T-helper 9 cell (primary cell): Measurements from ENCODE around the gene QKI.
A peak's percentile ranks its signal among the peaks of the same experiment; 100 is the strongest.
"Not testable (repeated sequence)": the region's sequence is repeated elsewhere in the genome, so short reads cannot be mapped to it uniquely, and the experiment has no call there.

Experiments
- DNase-seq: peaks from one replicate; pipeline ENCODE4 v3.0.0-alpha.2; 2020
- total RNA-seq, 2 donors: gene quantifications; one replicate each; lab custom pipeline; 2026; lab: John Stamatoyannopoulos, UW

Gene QKI
- total RNA-seq: 76.2 to 96.3 reads per million in 2 donors

DNA sequence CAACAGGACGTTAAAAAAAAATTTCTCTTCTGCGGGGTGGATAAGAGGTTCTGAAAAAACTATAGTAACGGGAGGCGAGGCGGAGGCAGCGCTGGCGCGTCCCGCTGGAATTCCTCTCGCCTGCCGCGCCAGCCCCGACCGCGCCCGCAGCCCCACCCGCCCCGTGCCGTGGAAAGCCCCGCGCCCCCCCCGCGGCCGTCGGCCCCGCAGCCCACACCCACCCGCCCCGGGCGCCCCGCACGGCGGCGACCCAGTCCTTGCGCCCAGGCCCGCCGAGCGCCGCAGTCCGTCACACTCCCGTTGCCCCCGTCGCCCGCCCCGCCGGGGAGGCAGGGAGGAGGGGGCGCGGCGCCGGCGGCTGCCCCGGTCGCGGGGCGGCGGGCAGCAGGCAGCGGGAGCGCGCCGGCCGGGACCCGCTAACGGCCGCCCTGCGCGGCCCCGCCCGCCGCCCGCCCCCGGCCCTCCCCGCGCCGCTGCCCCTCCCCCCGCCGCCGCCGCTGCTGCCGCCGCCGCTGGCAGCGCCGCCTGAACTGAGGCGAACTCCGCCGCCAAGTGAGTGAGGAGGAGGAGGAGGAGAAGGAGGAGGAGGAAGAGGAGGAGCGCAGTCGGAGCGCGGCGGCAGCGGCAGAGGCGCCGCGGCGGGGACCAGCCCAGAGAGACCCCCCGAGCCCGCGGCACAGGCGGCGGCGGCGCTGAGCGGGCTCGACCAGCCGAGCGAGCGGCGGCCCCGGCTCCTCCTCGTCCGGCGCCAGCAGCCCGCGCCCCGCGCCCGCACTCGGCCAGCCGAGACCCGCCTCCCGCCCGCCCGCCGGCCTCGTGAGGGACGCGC lies at the start of gene QKI:
QKI (plus strand) TSS at position 602 of the 829 bp plus-strand sequence. CDS start 476 bp downstream, outside the sequence.
- DNase-seq: peak; percentile 78

DNA sequence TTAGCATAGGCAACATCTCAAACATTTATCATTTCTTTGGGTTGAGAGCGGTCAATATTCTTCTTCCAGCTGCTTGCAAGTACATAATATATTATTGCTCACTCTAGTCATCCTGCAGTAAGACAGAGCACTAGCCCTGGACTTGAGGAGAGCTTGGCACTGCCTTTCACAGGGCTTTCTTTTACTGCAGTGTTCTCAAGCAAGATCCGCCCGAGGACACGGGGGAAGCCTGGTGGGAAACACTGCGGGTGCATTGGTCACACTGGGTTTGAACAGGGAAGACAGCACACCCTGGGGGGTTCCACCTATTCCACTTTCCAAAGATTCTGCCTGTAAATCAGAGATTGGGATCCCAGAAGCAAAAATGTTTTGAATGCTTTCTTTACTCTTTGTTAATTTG lies 48.2 kb upstream of the QKI start:
- no peak for DNase-seq

DNA sequence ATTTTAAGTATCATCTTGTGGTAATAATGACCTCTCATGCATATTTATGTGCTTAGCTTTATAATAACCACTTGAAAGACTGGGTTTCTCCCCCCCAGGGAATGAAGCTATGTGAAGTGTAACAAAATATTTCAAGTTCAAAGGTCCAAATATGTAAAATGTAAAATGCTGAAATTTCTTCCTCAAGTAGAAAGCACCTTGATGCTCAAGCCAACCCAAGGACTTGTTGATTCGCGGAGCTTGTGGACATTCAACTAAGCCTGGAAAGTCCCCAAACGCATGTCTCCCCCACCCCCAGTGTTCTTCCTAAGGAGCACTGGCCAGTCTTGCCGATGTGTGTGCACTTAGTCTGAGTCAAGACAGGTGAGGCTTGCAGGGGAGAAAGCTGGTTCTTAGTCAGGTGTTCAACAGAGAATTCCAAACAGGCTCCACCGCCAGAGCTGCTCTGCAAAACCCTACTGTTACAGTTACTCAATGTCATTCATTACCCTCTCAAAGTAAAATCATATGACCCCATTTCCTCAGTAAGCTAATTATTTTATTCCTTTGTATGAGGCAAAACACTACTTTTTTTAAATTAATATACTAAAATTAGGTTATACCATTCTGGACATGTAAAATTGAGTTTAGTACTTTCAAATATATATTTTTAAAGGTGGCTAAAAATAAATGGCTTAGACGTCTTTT lies 46.9 kb upstream of the QKI start:
- no peak for DNase-seq

DNA sequence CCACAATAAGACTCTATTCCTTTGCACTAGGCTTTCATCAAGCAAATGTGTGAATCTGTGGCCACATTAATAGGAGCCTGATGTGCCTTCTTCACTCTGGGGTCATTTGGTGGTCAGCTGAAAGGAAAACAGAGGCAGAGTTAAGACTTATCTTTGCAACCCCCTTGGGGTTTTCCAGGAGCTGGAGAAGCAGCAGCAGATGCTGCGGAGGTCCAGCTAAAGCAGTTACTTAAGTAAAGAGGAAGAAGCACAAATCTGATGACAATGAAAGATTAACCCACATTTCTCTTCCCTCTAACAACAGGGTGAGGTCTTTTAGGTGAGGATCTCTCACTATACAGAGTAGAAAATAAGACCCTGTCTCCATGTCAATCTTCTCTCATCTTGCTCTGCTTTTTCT lies 45.4 kb upstream of the QKI start:
- DNase-seq: no peak

DNA sequence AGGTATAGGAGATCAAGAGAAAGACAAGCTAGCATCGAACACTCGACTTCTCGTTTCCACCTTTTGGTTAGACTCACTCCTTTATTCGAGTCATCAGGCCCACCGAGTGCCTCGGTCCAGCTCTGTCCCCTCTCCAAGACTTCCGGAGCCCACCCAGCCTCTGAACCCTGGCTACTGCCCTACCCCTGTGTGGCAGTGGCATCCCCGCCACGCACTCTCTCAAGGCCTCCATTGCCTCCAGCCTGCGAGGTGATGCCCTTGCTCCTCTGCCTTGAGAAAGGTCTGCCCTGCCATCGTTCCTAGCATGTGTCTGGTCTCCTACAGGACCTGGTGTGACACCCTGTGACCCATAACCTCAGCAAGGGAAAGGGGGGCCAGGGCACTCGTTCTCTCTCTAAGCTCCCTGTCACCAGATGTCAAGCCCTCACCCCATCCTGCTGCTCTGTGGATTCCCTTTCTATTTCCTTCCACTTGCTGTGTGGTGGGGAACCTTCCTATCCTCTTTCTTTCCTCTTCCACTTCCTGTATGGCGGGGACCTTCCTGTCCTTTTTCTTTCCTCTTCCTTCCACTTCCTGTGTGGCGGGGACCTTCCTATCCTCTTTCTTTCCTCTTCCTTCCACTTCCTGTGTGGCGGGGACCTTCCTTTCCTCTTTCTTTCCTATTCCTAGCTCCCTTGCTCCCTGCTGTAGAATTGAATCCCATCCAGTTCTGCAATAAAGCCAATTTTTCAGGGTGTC lies 44.7 kb upstream of the QKI start:
- no peak for DNase-seq

DNA sequence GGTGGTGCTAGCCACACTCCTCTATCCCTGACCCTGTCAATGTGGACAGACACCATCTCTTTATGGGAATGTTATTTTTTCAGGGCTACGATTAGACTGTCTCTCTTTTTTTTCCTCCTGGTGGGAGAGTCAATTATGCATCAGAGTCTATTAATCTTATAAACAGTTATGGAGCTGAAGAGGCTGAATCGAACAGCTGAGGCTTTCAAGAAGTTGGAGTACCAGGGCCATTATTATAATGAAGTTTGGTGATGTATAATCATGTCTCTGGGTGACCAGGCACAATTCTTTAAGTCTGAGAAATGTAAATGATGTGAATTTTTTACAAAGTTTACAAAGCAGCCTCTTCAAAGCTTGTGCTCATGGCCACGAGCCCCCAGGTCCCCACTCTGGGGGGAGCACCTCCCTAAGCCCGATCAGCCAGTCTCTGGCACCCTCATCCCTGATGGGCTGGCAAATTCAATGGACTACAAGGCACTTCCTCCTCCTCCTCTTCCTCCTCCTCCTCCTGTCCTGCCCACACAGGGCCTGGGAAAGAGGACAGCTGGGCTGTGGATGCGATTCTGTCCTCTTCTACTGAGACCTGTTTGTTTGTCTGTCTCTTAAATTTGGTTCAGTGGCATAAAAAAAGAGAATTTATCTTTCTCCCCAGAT lies 43.9 kb upstream of the QKI start:
- DNase-seq: no peak

DNA sequence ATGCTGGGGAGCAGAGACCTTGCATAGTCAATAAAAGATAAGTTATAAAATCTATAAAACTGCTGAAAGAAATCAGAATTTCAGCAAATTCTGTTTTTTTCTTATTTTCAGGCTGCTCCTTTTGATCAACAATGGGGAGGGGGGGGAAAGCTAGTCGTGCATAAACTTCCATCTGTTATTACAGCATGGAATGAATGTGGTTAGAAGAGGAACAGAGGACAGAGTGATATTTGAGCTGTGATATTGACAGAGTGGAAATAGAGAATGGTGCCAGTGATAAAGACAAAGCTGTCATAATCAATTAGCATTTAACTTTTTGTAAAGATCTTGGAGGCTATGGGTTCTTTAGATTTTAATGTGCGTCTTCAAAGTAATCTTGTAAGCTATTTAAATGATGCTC lies 43.4 kb upstream of the QKI start:
- DNase-seq: no peak

DNA sequence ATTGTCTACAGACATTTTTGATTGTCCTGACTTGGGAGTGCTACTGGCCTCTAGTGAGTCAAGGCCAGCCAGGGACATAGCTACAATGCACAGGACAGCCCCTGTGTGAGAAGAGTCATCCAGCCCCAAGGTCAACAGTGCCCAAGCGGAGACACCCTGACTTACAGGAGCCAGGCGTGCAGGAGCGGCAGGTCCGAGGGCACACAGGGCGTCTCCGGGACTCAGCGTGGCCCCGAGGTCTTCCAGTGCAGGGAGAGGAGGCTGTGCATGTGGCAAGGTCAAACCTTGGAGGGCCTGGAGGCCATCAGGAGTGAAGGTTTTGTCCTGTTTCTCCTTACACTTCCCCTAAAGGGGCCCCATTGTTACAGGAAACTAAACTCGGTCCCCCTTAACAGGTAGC lies 41.3 kb upstream of the QKI start:
- DNase-seq: no peak

DNA sequence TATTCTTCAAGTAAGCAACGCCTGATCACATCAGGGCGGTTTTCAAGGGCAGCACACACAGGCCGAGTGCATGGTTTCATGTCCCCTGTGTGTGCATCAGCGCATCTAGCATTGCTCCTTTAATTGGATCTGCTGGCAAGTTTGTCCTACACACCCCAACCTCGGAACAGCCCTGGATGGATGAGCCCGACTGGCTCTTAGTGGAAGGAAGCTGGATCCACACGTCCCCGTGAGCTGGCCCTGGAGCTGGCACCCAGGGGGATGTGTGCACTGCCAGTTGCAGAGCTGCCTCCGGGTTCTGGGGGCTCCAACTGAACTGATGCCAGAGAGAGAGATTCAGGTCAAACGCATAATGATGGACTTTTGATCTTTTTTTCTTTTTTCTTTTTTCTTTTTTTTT lies 39.2 kb upstream of the QKI start:
- no peak for DNase-seq

DNA sequence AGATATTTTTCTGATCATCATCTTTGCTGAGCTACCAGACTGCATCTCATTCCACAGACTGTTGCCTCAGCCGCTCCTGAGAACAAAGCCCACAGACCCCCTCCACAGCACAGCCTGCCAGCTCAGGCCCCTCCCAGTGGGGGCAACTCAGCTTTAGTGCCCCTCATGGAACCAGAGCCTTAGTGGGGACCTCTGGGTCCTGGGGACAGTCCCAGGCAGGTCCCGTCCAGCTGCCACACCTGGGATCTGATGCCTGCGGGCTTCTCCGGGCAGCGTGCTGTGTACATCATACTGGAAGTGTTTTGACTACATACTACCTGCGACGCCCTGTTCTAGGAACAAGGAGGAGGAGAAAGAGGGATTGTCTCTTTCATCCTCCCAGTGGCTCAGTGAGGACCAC lies 38.3 kb upstream of the QKI start:
- no peak for DNase-seq

DNA sequence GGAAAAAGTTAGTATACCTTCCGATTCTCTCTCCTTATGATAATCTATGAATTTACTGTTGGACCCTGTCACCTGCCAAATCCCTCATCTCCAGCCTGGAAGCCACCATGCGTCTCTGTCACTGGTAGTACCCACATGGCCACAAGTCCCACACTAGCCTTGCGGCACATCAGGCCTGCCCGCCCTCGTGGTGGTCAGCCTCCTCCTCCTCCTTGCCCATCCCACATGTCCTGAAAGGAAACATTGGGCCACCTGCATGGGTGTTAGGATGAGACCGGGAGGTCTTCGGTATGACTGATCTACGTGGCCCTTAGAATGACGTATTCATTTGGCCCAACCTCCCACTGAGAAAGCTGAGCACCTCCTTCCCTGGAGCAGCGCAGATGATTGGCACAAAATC lies 37.0 kb upstream of the QKI start:
- DNase-seq: no peak

DNA sequence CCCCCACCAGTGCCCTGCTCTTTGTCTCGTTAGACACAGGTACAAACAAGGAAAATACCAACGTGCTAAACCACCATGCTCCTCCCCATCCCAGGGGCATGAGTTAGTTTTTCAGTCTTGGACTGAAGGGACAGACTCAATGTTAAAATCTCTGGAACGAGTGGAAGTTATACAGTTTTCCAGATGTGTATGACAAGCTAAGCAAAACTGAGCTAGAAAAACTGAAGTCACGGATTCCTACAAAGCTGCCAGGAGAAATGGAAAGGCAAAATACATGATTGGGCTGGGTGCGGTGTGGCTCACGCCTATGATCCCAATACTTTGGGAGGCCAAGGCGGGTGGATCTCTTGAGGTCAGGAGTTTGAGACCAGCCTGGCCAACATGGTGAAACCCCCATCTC lies 34.3 kb upstream of the QKI start:
- DNase-seq: no peak

DNA sequence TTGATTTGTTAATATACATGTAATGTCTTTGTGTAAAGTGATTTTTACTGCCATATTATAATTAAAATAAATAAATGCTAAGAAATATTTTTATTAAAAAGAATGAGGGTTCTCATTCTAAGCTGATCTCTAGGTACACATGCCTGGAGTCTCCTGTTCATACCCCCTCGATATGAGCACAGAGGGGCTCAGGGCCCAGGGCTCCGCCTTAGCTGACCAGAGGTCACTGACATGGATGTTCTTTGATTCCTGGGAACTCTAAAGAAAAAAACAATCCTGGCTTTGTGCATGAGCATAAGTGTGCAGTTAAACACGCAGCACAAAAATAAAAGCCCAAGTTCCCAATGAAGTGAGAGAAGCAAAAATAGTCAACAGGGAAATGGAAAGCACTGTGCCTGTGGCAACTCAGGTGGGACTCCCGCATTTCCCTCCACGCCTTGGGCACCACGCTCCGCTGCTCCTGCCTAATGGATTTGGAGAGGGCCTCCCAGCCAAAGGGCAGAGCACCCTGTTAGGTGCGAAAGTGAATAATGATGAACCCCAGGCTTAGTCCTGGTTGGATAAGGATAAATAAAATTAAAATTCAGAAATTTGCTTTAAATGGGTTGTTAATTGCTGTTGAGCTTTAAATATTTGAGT lies 33.3 kb upstream of the QKI start:
- DNase-seq: no peak

DNA sequence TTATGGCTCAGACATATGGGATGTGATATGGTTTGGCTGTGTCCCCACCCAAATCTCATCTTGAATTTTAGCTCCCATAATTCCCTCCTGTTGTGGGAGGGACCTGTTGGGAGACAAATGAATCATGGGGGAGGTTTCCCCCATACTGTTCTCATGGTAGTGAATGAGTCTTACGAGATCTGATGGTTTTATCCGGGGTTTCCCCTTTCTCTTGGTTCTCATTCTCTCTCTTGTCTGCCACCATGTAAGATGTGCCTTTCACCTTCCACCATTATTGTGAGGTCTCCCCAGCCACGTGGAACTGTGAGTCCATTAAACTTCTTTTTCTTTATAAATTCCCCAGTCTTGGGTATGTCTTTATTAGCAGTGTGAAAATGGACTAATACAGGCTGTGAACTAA lies 31.1 kb upstream of the QKI start:
- DNase-seq: not testable (repeated sequence)

DNA sequence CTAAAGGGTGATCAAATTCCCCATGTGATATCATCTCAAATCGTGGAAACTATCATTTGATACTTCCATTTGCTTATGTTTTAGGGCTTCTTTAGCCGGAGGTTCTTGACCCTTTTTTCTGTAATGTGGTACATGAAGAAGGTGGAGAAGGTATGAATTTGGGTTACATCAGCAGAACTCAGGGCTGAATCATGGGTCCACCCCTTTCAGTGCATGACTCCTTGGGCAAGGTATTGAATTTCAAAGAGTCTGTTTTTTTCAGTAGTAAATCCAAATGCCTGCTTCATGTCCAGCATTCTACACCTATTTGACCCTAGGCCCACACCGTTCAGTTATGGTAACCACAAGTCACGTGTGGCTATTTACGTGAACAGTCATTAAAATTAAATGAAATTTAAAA lies 30.6 kb upstream of the QKI start:
- DNase-seq: no peak

DNA sequence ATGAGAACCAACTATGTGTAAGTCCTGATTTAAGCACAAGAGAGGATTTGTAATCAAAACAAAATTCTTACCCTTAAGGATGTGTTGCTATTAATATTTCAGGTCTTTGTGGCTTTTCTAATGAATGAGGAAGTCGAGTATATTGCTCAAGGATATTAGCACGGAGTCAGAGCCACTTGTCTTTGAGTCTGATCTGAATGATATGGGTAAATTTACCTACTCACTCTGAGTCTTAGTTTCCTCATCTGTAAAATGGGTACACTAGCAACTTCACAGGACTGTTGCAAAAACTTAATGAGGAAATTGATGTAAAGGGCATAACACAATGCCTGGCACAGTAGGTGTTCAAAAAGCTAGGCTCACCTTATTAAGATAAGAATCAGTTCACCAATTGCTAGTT lies 30.0 kb upstream of the QKI start:
- DNase-seq: no peak

DNA sequence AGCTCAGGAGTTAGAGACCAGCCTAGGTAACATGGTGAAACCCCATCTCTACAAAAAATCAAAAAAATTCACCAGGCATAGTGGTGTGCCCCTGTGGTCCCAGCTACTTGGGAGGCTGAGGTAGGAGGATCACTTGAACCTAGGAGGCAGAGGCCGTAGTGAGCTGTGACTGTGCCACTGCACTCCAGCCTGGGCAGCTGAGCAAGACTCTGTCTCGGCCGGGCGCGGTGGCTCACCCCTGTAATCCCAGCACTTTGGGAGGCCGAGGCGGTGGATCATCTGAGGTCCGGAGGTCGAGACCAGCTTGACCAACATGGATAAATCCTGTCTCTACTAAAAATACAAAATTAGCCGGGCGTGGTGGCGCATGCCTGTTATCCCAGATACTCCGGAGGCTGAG lies 29.0 kb upstream of the QKI start:
- DNase-seq: not testable (repeated sequence)

DNA sequence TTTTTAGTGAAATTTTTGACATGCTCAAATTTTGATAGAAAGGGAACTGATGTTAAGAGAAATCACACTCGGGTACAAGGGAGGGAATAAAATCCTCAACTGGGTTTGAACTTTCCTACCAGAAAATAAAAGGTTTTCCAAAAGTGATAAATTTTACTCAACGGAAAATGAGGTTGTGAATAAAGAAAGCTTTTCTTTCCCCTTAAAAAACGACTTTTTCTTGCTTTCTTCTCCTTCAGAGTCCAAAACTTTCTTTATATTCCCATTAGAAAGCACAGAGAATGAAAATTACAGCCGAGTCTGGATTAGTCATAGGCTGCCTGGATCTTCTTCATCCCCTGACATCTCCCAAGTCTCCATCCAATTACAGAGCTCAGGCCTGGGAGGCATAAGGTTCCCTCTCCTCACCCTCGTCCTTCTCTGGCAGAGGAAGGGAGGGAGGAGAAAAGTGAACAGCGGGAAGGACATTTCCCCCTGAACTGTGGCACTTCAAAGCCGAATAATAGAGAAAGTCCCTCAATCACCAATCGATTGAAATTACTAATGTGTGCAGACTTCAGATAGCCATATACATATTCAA lies 28.1 kb upstream of the QKI start:
- no peak for DNase-seq

DNA sequence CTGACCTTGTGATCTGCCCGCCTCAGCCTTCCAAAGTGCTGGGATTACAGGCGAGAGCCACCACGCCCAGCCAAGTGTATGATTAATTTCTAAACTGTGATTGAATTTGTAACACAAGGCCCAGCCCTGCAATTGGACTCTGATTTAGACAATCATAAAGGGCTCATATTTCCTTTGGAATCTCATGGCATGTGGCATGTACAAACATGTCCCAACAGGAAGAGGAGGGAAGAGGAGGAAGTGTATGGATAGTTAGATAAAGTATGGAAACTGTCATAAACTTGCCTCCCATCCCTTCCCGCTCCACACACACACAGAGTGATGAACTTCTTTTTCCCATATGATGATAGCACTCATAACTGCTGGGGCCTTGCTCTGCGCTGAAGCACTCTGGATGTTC lies 27.2 kb upstream of the QKI start:
- no peak for DNase-seq

DNA sequence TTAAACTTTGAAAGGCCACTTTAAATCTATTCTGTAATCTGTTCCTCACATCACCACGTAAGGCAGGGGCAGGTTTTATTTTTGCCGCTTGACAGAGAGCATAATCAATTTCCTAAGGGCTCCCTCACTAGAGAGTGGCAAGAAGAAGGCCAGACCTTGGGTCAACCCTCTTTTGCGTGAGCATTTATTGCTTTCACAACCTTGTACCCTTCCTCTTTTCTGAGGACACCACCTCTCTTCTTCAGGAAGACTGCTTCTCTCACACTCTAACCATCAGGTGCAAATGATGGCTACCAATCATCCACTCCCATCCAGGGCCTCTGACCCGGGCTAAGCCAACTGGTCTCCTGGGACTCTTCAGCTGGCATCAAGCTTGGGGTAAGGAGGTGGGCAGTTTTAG lies 25.2 kb upstream of the QKI start:
- no peak for DNase-seq

DNA sequence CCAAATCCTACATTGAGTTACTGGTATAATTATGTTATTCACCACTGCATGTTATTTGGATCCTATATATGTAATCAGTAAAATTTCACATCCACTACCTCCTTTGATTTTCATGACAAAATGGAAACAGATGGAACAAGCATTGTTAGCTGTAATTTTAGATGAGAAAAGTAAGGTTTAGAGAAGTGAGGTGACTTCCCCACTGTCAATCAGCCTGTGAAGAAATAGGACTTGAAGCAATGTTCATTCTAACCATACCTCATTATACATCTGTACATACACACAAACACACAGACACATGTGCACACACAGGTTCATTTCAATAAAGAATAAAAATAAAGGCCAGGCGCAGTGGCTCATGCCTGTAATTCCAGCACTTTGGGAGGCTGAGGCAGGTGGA lies 23.7 kb upstream of the QKI start:
- DNase-seq: no peak

DNA sequence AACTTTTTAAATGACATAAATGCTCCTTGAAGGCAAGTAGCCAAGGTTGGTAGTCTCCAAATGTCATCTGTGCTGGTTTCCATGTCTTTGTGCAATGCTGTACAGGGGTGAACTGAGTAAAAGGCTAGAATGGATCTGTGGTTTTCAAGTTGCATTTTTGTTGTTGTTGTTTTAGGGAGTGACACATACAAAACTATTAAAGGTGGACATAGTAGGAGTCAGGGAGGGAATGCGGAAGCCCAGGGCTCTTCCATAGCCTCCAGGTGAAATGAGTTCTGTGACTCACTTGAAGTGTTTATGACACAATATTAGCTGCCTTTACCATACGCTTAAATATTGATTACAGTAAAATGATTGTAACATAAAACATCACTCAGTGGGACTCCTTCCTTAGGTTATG lies 22.5 kb upstream of the QKI start:
- no peak for DNase-seq
